Endometrial microvascular endothelial cells (primary cell): Measurements from ENCODE around the gene HDAC7. TPM values are rescaled to one million over a fixed set of nuclear protein-coding genes. Genes with fewer than 3 reads are reported as not detected.

Experiments
- in situ Hi-C: cut with HindIII; loops from 2 replicates; pipeline ENCODE4 v1.10.0; 2017; ENCODE audit warnings: low sequenced_read_pairs, low pct_unique_long_range_greater_than_20kb; ENCODE audit errors: inconsistent ontology term
- total RNA-seq: library from RNA; depleted of rRNA; stranded (reverse); fragments of >200 nt; gene quantifications from one replicate; pipeline ENCODE4 v1.2.3, GENCODE V29; 2015; ENCODE audit errors: inconsistent ontology term

The HDAC7 gene
- total RNA-seq, 1 donor from 2014 or later = 84.6 TPM

GRCh38 chr12:47744778-47745436, 74.8 kb downstream of the HDAC7 start:
- in situ Hi-C loops = no loop called here

GRCh38 chr12:47744005-47744651, 75.6 kb downstream of the HDAC7 start:
- in situ Hi-C loops = no loop called here

- in situ Hi-C loops = no loop called here
Observed at GRCh38 chr12:47743311-47743860, 76.3 kb downstream of the HDAC7 start.

GRCh38 chr12:47742253-47742825, 77.4 kb downstream of the HDAC7 start:
- in situ Hi-C loops = no loop called here

GRCh38 chr12:47741340-47741703, 78.4 kb downstream of the HDAC7 start:
- in situ Hi-C loops = no loop called here

- in situ Hi-C loops = no loop called here
Observed at GRCh38 chr12:47740606-47741339, 78.9 kb downstream of the HDAC7 start.

- in situ Hi-C loops = no loop called here
Observed at GRCh38 chr12:47739979-47740378, 79.7 kb downstream of the HDAC7 start.

- in situ Hi-C loops = no loop called here
Observed at GRCh38 chr12:47739297-47739696, 80.4 kb downstream of the HDAC7 start.

- in situ Hi-C loops = no loop called here
Observed at GRCh38 chr12:47737936-47738594, 81.6 kb downstream of the HDAC7 start.

GRCh38 chr12:47736877-47737676, 82.6 kb downstream of the HDAC7 start:
- in situ Hi-C loops = no loop called here

GRCh38 chr12:47736216-47736615, 83.5 kb downstream of the HDAC7 start:
- in situ Hi-C loops = no loop called here

GRCh38 chr12:47735649-47736048, 84.1 kb downstream of the HDAC7 start:
- in situ Hi-C loops = no loop called here

- in situ Hi-C loops = no loop called here
Observed at GRCh38 chr12:47734725-47735480, 84.8 kb downstream of the HDAC7 start.

GRCh38 chr12:47733142-47733541, 86.6 kb downstream of the HDAC7 start:
- in situ Hi-C loops = no loop called here
